Suprapubic skin (tissue), 4 donors: Measurements from ENCODE around the gene TBC1D24.

Experiments
- CTCF ChIP-seq, 2 donors: fragments of 200-600 bp in 1 of 2; fragments of 450-650 bp in 1 of 2; sonication (generic) in 1 of 2; IDR thresholded peaks; one replicate each; pipeline ENCODE4 v1.5.1; 2016 to 2019; ENCODE audit warnings: antibody characterized with exemption in 2 of 2, mild to moderate bottlenecking in 1 of 2, moderate library complexity in 1 of 2
- EP300 ChIP-seq: sonication (generic); formaldehyde crosslinking; IDR thresholded peaks from one replicate; pipeline ENCODE4 v1.6.1; 2017; ENCODE audit warnings: antibody characterized with exemption
- POLR2A ChIP-seq, 2 donors: fragments of 450-650 bp; IDR thresholded peaks; one replicate each; pipeline ENCODE4 v1.6.1; 2017; ENCODE audit warnings: antibody characterized with exemption in 2 of 2, mild to moderate bottlenecking in 2 of 2, moderate library complexity in 2 of 2
- POLR2AphosphoS5 ChIP-seq, 3 donors: sonication (generic); formaldehyde crosslinking; IDR thresholded peaks; one replicate each; pipeline ENCODE4 v1.6.1; 2017; ENCODE audit warnings: antibody characterized with exemption in 3 of 3

GRCh38 chr16:2472488-2472864, 2.5 kb upstream of the TBC1D24 start:
- TF ChIP-seq CTCF (IDR thresholded peaks at IDR 0.05), result no peak
- TF ChIP-seq POLR2AphosphoS5 (IDR thresholded peaks at IDR 0.05), result no peak
- TF ChIP-seq EP300, result no peak
- no peak for TF ChIP-seq POLR2A (IDR thresholded peaks at IDR 0.05)
